ENCODE results near the gene EPHA4. TPM values are rescaled to one million over a fixed set of nuclear protein-coding genes. Genes with fewer than 3 reads are reported as not detected.

The EPHA4 gene
- polyA plus RNA-seq, 2 of the 4 experiments (the other 2 are of a cell fraction): 0.54 to 1.1 TPM

DNA sequence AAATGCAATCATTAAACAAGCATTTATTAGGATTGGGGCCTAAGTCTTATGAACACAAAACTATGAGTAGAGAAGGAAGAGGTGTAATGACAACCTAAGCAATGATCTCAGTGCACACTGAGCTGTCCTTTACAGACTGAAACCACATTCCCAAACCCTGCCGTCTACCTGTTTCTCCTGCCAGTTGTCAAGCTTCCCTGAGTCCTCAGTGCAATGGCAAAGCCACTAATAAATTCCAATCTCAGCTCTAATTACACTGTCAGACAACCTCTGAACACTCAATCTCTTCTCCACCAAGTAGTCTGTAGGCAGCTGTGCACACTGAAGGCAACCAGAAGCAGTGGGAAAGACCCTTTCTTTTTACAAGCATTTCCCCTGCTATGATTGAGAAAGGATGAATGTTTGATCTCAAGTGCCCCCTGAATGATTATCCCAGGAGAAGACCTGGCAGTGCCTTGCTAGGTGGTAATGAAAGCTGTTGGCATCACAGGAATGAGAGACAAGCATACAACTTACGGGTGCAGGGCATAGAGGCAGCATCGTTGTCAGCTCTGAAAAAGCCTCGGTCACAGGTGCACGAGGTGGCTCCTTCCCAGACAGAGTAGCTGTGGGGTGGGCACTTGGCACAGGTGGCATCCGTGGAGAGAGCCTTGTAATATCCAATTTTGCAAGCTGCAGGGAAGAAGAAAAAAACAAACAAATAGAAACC is 71.4 kb downstream of the EPHA4 start:
- no peak overlapping the region for H3K4me2 ChIP-seq
- POLR2A ChIA-PET: no interaction called here
- H3K4me1 ChIP-seq: no peaks in the 10 kb centered on the region
- DNase-seq (ENCODE audit: low read depth in 1 of 2, low spot score in 1 of 2) (no peak), ATAC-seq (no peak), FAIRE-seq (no peak)
- H3K27ac ChIP-seq: no peak overlapping the region
- WGBS (ENCODE audit: missing lambda C conversion rate): 41% methylated on average over 6 of the region's 6 CpGs
- TF ChIP-seq RNF2 (IDR thresholded peaks at IDR 0.05; ENCODE audit: borderline replicate concordance, low read depth): no peak
- CTCF ChIA-PET: interaction anchor here (0.6 kb wide), 2 partner anchors 320 to 727 kb away, joined by 3 to 4 read pairs; no protein-coding TSS in a partner anchor
- no peak overlapping the region for H3K4me3 ChIP-seq
- no peaks in the 10 kb centered on the region for H3K9me3 ChIP-seq

DNA sequence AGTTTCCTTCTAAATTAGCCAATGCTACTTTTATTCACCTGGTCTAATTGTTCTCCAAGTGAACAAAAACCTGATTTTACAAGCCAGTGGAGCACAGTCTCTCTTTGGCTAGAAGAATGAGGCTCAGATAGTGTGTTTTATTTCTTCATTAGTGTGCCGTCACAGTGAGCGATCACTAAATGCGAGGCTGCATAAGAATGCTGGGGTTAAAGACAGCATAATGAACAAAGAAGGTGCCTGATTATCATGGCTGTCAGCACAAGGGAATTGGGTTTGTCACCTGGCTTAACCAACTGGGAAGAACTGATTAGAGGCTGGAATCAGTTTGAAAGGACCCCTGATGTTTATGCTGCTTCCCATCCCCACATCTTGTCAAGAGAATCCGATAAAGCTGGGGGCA is 76.4 kb downstream of the EPHA4 start:
- no peak for FAIRE-seq
- no peak for TF ChIP-seq FOSL2 (IDR thresholded peaks at IDR 0.05)
- TF ChIP-seq FOSL2 (CRISPR knock-in tag; IDR thresholded peaks at IDR 0.05): no peak
- TF ChIP-seq RARB (CRISPR knock-in tag; IDR thresholded peaks at IDR 0.05): no peak
- no peak for TF ChIP-seq JUN (IDR thresholded peaks at IDR 0.05)
- no peak for TF ChIP-seq CBX8 (IDR thresholded peaks at IDR 0.05)
- no peak for TF ChIP-seq EP300 (IDR thresholded peaks at IDR 0.05)
- no peak for TF ChIP-seq MAFK (IDR thresholded peaks at IDR 0.05; ENCODE audit: partially characterized antibody)
- TF ChIP-seq RAD21 (conservative IDR thresholded peaks at IDR 0.05 in 1 of 2, IDR thresholded peaks at IDR 0.05 in 1 of 2): no peak
- no peak for TF ChIP-seq FOXS1 (CRISPR knock-in tag; IDR thresholded peaks at IDR 0.05)
- TF ChIP-seq CEBPB (IDR thresholded peaks at IDR 0.05): no peak
- TF ChIP-seq ZFP36 (IDR thresholded peaks at IDR 0.05; ENCODE audit: borderline replicate concordance, partially characterized antibody): no peak
- TF ChIP-seq JUNB (IDR thresholded peaks at IDR 0.05): no peak
- no peak for TF ChIP-seq KDM5A (IDR thresholded peaks at IDR 0.05)
- TF ChIP-seq MYC (IDR thresholded peaks at IDR 0.05; ENCODE audit: borderline replicate concordance, low read length): no peak
- no peak for TF ChIP-seq NPAS2 (CRISPR knock-in tag; IDR thresholded peaks at IDR 0.05; ENCODE audit: borderline replicate concordance)
- no peak overlapping the region for H3K27ac ChIP-seq
- DNase-seq (ENCODE audit: low read depth in 1 of 2, low spot score in 1 of 2): no peak
- H3K4me2 ChIP-seq: no peak overlapping the region
- no peaks in the 10 kb centered on the region for H3K9me3 ChIP-seq
- ChIA-PET POLR2A (no interaction called here), CTCF (interaction anchor here (1.4 kb wide), 1 partner anchor 12 kb away, joined by 3 read pairs; no protein-coding TSS in a partner anchor)
- 86% methylated on average over 4 of the region's 4 CpGs for WGBS (ENCODE audit: missing lambda C conversion rate)
- no peak for ATAC-seq
- no peak overlapping the region for H3K4me3 ChIP-seq
- no peaks in the 10 kb centered on the region for H3K4me1 ChIP-seq

DNA sequence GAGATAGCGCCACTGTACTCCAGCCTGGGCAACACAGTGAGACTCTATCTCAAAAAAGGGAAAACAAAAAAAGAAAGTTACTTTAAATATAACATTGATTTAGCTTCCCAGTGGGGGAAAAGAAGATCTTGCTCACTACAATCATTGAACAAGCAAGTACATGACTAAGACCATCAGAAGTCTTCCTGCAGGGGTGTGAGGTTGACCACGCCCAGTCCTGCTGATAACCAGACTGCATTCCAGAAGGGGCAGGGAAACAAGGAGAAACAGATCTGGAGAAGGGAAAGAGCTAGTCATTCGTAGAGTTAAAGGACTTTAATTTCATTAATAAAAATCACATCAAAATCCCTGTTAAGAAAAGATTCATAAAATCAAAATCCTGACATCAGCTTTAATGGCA is 77.5 kb downstream of the EPHA4 start:
- no peaks in the 10 kb centered on the region for H3K9me3 ChIP-seq
- no peak overlapping the region for H3K4me2 ChIP-seq
- ATAC-seq: no peak
- no peak for TF ChIP-seq BHLHE40 (IDR thresholded peaks at IDR 0.05; ENCODE audit: low read depth, low read length)
- TF ChIP-seq POLR2A (IDR thresholded peaks at IDR 0.05; ENCODE audit: low read length): no peak
- no peak for TF ChIP-seq FOXS1 (CRISPR knock-in tag; IDR thresholded peaks at IDR 0.05)
- TF ChIP-seq HOXA7 (CRISPR knock-in tag; IDR thresholded peaks at IDR 0.05): no peak
- no peak for TF ChIP-seq MAFK (IDR thresholded peaks at IDR 0.05; ENCODE audit: partially characterized antibody)
- no peak for TF ChIP-seq PHF8 (IDR thresholded peaks at IDR 0.05; ENCODE audit: borderline replicate concordance, low read depth)
- H3K4me1 ChIP-seq: no peaks in the 10 kb centered on the region
- DNase-seq (ENCODE audit: low read depth in 1 of 2, low spot score in 1 of 2): no peak
- POLR2A ChIA-PET: no interaction called here
- no peak for FAIRE-seq
- no peak overlapping the region for H3K4me3 ChIP-seq
- CTCF ChIA-PET: interaction anchor here (0.6 to 1.4 kb wide), 3 partner anchors 11 to 166 kb away, joined by 3 to 5 read pairs (median 3); no protein-coding TSS in a partner anchor
- WGBS (ENCODE audit: missing lambda C conversion rate): 28% methylated on average over 3 of the region's 3 CpGs
- H3K27ac ChIP-seq: no peak overlapping the region

DNA sequence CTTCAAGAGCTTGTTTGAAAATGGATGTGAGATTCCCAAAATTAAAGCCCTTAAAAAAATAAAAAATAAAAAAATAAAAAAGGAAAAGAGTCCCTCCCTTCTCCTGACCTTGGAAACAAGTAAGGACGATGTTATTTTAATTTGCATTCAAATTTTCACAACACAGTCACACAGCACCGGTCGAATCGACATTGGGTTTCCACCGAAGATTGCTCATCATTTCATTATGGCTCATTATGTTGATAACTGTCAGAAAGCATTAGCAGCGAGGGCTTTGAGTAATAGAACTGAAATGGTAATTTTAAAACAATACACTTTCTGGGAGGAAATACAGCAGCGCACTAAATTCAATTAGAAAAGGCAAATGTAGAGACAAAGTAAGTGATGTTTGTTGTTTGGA is 78.7 kb downstream of the EPHA4 start:
- TF ChIP-seq, protein P1, sequence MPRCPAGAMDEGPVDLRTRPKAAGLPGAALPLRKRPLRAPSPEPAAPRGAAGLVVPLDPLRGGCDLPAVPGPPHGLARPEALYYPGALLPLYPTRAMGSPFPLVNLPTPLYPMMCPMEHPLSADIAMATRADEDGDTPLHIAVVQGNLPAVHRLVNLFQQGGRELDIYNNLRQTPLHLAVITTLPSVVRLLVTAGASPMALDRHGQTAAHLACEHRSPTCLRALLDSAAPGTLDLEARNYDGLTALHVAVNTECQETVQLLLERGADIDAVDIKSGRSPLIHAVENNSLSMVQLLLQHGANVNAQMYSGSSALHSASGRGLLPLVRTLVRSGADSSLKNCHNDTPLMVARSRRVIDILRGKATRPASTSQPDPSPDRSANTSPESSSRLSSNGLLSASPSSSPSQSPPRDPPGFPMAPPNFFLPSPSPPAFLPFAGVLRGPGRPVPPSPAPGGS (IDR thresholded peaks at IDR 0.05): no peak
- TF ChIP-seq GATA3 (IDR thresholded peaks at IDR 0.05; ENCODE audit: borderline replicate concordance) (no peak), ZFP36 (IDR thresholded peaks at IDR 0.05; ENCODE audit: borderline replicate concordance, partially characterized antibody) (no peak), ZC3H11A (IDR thresholded peaks at IDR 0.05) (no peak), EHMT2 (IDR thresholded peaks at IDR 0.05; ENCODE audit: low read depth) (no peak), CEBPB (IDR thresholded peaks at IDR 0.05) (no peak), BHLHE40 (IDR thresholded peaks at IDR 0.05; ENCODE audit: low read depth, low read length) (no peak), POLR2A (IDR thresholded peaks at IDR 0.05; ENCODE audit: low read length) (no peak)
- TF ChIP-seq, protein P2, sequence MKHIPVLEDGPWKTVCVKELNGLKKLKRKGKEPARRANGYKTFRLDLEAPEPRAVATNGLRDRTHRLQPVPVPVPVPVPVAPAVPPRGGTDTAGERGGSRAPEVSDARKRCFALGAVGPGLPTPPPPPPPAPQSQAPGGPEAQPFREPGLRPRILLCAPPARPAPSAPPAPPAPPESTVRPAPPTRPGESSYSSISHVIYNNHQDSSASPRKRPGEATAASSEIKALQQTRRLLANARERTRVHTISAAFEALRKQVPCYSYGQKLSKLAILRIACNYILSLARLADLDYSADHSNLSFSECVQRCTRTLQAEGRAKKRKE (CRISPR knock-in tag; IDR thresholded peaks at IDR 0.05; ENCODE audit: low read depth): no peak
- ChIA-PET CTCF (no interaction called here), POLR2A (no interaction called here)
- Histone ChIP-seq H3K27ac (no peak overlapping the region), H3K4me2 (no peak overlapping the region), H3K4me1 (no peaks in the 10 kb centered on the region), H3K4me3 (no peak overlapping the region), H3K9me3 (no peaks in the 10 kb centered on the region)
- 26% methylated on average over 7 of the region's 7 CpGs for WGBS (ENCODE audit: missing lambda C conversion rate)
- ATAC-seq: no peak
- no peak for FAIRE-seq
- DNase-seq (ENCODE audit: low read depth in 1 of 2, low spot score in 1 of 2): no peak
